GM20000 (cell line): ENCODE results near the gene C6.

Source experiments
- DNase-seq: peaks from one replicate; pipeline ENCODE4 v3.0.0; 2012; ENCODE audit warnings: low spot score
- TF ChIP-seq, protein P1 (sequence below): IDR thresholded peaks from 2 replicates; pipeline ENCODE4 v1.5.1; 2012; ENCODE audit warnings: mild to moderate bottlenecking, control low read depth; ENCODE audit errors: extremely low read depth, missing control alignments

C6 gene

DNA sequence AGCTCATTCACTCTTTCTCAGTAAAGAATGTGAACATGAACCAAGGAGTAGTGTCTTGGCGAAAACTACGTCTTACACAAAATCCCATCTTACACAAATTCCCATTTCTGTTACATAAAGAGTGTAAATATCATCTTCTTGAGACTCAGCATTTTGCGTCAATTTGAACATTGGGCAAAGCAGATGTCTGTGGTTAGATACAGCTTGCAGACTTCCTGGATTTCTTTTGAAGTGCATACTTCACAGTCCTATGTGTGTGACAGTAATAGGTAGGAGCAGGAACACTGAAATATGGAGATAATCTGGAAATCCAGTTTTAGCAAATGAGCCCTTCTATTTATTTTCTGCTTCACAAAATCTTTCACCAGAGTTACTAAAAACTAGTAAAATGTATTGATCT lies 58.8 kb downstream of the C6 start:
- DNase-seq: no peak

DNA sequence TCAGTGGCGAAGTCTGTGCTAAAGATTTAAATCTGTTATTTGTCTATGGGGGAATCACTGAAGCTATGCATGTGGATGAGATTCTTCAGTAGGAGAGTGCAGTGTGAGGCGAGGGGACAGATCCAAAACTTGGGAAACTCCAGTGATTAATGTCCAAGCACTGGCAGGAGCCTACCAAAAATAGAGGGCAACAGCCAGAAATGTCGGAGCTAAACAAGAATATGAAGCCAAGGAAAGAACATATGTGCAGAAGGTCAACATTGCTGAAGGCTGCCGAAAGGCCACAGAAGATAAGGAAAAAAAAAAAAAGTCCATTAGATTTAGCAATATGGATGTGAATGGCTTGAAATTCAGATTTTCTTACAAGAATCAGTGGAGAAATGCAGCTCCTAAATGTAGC lies 61.8 kb downstream of the C6 start:
- TF ChIP-seq, protein P1, sequence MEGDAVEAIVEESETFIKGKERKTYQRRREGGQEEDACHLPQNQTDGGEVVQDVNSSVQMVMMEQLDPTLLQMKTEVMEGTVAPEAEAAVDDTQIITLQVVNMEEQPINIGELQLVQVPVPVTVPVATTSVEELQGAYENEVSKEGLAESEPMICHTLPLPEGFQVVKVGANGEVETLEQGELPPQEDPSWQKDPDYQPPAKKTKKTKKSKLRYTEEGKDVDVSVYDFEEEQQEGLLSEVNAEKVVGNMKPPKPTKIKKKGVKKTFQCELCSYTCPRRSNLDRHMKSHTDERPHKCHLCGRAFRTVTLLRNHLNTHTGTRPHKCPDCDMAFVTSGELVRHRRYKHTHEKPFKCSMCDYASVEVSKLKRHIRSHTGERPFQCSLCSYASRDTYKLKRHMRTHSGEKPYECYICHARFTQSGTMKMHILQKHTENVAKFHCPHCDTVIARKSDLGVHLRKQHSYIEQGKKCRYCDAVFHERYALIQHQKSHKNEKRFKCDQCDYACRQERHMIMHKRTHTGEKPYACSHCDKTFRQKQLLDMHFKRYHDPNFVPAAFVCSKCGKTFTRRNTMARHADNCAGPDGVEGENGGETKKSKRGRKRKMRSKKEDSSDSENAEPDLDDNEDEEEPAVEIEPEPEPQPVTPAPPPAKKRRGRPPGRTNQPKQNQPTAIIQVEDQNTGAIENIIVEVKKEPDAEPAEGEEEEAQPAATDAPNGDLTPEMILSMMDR: no peak
- no peak for DNase-seq

More for the DNA sequence above, 58.8 kb downstream of the C6 start:
- TF ChIP-seq, protein P1: no peak

DNA sequence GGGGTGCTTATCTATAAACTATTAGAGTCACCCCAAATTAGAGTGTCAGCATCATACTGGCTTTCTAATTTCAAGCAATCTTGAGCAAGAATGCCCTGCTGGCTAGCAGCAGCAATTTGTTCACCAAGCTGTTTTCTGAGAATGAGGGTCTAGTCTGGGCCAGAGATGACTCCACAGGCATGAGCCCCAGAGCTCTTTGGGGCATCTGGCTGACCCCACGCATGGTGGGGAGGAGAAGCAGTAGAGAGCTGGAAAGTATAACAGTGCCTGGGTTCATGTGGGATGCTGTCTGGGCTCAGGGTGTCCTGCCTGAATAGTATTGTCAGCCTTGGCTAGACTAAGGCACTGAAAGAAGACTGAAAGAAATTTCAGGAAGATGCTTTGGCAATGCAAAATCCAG lies 64.9 kb downstream of the C6 start:
- DNase-seq: no peak
- TF ChIP-seq, protein P1: no peak

DNA sequence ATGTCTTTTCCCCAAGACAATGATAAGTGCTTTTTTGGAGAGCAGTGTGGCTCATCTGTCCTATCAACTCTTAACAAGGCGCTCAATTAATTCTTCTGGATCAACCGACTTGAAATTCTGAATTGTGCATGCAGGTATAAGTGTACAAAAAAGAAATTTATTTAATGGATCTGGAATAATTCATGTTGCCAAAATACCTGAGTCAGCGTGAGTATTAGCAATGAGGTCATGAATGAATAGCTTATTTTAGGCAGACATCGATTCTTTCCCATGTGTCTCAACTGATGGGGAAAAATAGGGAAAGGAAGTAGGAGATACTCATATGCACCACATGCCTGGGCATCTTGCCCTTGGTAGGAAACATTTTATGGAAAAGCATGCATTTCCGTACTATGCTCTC lies 68.0 kb downstream of the C6 start:
- no peak for DNase-seq
- TF ChIP-seq, protein P1: no peak

DNA sequence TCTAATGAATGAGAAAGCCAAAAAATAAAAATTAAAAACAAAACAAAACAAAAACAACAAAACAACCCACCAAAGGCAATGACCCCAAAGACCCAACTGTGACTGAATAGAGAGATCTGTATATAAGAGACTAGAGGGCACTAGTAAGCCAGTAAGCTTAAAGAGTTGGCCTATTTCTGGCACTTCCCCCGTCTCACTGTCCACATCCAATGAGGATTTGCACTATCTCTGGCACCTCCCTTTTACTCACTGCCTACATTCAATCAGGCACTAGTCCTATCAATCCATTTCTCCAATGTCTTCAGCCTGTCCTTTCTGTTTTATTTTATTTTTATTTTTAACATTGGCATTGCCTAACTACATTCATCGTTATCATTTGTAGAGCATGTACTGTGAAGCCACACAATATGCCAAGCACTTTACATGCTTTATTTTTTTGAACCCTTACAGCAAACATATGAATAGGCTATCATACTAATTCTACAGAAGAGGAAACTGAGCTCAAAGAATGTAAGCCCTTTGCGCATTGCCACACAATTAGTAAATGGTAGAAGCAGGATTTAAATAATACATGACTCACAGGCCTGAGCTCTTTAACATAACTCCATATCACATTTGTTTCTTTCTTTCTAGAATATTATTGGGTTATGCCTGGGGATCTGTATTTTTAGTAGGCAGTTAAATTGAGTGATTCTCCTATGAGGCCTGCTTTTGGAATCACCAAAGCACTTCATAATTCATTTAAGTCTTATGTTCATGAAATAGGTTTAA lies 70.0 kb downstream of the C6 start:
- no peak for DNase-seq
- TF ChIP-seq, protein P1: no peak

DNA sequence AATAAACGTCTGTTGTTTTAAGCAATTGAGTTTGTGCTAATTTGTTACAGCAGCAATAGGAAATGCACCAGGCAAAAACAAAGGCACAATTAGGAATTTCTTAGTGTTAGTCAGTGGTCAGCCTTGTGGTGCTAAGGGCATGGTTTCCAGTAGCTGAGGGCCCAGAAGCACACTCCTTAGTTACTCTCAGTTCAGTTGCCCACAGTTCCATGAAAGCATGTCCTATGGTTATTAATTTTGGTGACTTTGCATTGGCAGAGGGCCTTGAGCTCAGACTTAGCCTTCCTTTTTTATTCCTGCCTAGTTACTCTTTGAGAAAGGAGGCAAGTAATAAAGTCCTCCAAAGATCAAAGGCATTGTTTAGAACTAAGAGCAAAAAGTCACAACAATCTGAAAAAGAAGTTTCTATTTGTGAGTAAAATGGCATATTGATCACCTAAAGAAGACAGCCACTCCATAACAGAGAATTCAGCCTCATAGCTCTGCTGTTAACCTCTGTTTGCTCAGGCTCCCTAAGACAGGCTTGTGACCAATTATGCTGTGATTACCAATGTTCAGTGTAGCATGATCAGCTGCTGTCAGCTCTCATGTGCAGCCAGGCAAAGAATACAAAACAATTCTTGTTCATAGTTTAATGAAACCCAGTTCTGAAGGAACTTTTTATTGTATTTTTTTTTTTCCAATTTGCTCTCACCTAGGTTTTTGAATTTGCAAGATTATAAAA lies 85.2 kb downstream of the C6 start:
- TF ChIP-seq, protein P1: no peak
- no peak for DNase-seq

DNA sequence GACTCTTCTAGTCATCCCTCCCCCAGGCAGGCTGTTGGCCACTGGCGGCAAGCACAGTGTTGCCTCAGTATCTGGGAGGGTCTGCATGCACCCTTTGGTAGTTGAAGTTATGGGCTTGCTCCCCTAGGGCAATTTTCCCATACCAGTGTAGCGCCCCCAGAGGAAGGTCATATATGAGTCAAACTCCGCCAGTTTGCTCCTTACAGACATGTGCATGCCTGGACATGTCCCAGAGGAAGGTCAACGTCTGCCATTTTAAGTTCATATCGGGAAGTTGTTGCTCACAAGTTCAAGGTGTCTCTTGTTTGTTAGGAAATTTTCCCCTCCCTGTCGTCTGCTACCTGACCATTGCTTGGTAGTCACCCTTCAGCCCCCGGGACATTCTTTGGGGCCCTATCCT lies 90.9 kb downstream of the C6 start:
- TF ChIP-seq, protein P1: no peak
- DNase-seq: no peak
